Activated naive CD4-positive, alpha-beta T cell (primary cell): ENCODE measurements around the gene SMCO2.

ENCODE experiments used
- DNase-seq, 4 experiments: peaks; one replicate each; lab custom pipeline; 2025; lab: John Stamatoyannopoulos, UW

The SMCO2 gene

GRCh38 chr12:27446436-27446835 is at the start of gene SMCO2:
TSS of gene SMCO2 (plus strand) at chr12:27446736. CDS start at chr12:27470632, 23,896 bp downstream.
- DNase-seq: no peak

- no peak for DNase-seq
Observed at GRCh38 chr12:27398466-27398865, 48.1 kb upstream of the SMCO2 start.

- no peak for DNase-seq
Observed at GRCh38 chr12:27399074-27399473, 47.5 kb upstream of the SMCO2 start.

GRCh38 chr12:27400856-27401354 is 45.6 kb upstream of the SMCO2 start:
- no peak for DNase-seq

GRCh38 chr12:27412047-27412446 is 34.5 kb upstream of the SMCO2 start:
- no peak for DNase-seq

- no peak for DNase-seq
Observed at GRCh38 chr12:27422697-27423096, 23.8 kb upstream of the SMCO2 start.

- DNase-seq: no peak
Observed at GRCh38 chr12:27424631-27425230, 21.8 kb upstream of the SMCO2 start.

- no peak for DNase-seq
Observed at GRCh38 chr12:27425306-27425705, 21.2 kb upstream of the SMCO2 start.

GRCh38 chr12:27426743-27427487 is 19.6 kb upstream of the SMCO2 start:
- no peak for DNase-seq

GRCh38 chr12:27427824-27428223 is 18.7 kb upstream of the SMCO2 start:
- DNase-seq: no peak

- DNase-seq: no peak
Observed at GRCh38 chr12:27428466-27428865, 18.1 kb upstream of the SMCO2 start.

- DNase-seq: no peak
Observed at GRCh38 chr12:27429606-27430005, 16.9 kb upstream of the SMCO2 start.

- no peak for DNase-seq
Observed at GRCh38 chr12:27431185-27431584, 15.4 kb upstream of the SMCO2 start.

GRCh38 chr12:27434673-27435565 is 11.6 kb upstream of the SMCO2 start:
- DNase-seq: peak; percentile 1 to 38 (median 12)

GRCh38 chr12:27436029-27436428 is 10.5 kb upstream of the SMCO2 start:
- DNase-seq: no peak

GRCh38 chr12:27436768-27437167 is 9.8 kb upstream of the SMCO2 start:
- DNase-seq: no peak

- DNase-seq: no peak
Observed at GRCh38 chr12:27437839-27438238, 8.7 kb upstream of the SMCO2 start.

- DNase-seq: no peak
Observed at GRCh38 chr12:27447761-27448160, 1.2 kb downstream of the SMCO2 start.

- no peak for DNase-seq
Observed at GRCh38 chr12:27449026-27449425, 2.5 kb downstream of the SMCO2 start.

- DNase-seq: no peak
Observed at GRCh38 chr12:27449893-27450534, 3.5 kb downstream of the SMCO2 start.

GRCh38 chr12:27451036-27451825 is 4.7 kb downstream of the SMCO2 start:
- no peak for DNase-seq
